ENCODE measurements around the gene CILP2. TPM values are rescaled to one million over a fixed set of nuclear protein-coding genes. Genes with fewer than 3 reads are reported as not detected.

Gene CILP2
- total and polyA plus RNA-seq, 7 experiments from 2014 or later: 0.27 to 0.69 (median 0.49) TPM; not detected in 1

DNA sequence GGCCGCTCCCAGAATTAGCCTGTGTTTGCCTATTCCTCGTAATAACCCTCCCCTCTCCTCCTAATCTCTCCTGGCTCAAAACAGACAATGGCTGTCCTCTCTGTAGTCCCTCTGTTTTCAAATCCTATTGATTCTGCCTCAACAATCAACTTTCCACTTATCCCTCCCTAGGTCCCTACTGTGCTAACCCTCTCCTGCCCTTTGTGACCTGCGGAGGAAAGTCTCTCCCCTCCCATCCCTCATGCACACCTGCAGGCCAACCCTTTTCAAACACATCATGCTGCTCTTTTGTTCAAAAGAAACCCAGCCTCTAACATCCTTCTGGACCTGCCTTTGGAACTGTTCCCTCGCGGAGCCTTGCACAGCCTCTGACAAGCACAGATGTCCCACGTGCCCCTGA, 37.3 kb downstream of the CILP2 start:
- CTCF ChIA-PET: no interaction called here
- H3K4me3 ChIP-seq (ENCODE audit: low read length): no peak overlapping the region
- H3K9me3 Mint-ChIP-seq: peaks cover 0 to 1% (median 0%) of the 10 kb centered on the region in 11 donors
- H3K36me3 ChIP-seq (ENCODE audit: control insufficient read depth in 2 of 3, insufficient read depth in 3 of 3, low read length in 3 of 3): peaks cover 0 to 6% (median 3%) of the 10 kb centered on the region in 3 experiments
- H3K36me3 Mint-ChIP-seq: peaks cover 0 to 19% (median 4%) of the 10 kb centered on the region in 5 donors
- no peak overlapping the region for H3K27ac ChIP-seq (ENCODE audit: low read depth, low read length)
- intact Hi-C loops (cut with micrococcal nuclease): no loop called here
- ATAC-seq: no peak
- no peaks in the 10 kb centered on the region for H3K27me3 Mint-ChIP-seq
- no peak for DNase-seq
- POLR2A ChIA-PET: no interaction called here
- no peaks in the 10 kb centered on the region for H3K4me1 ChIP-seq (ENCODE audit: control insufficient read depth in 2 of 2, insufficient read depth in 2 of 2, low read length in 2 of 2)
- H3K4me3 Mint-ChIP-seq: no peak overlapping the region
- H3K9me3 ChIP-seq (ENCODE audit: control insufficient read depth in 2 of 3, low read length in 3 of 3): no peaks in the 10 kb centered on the region
- H3K27ac Mint-ChIP-seq: peak overlapping the region in 4 of 9 donors; percentile 20 to 55 (median 28)
- H3K4me1 Mint-ChIP-seq: peaks cover 2 to 17% (median 8%) of the 10 kb centered on the region in 7 donors
- H3K27me3 ChIP-seq (ENCODE audit: control insufficient read depth in 2 of 2, insufficient read depth in 2 of 2, low read length in 2 of 2): no peaks in the 10 kb centered on the region

DNA sequence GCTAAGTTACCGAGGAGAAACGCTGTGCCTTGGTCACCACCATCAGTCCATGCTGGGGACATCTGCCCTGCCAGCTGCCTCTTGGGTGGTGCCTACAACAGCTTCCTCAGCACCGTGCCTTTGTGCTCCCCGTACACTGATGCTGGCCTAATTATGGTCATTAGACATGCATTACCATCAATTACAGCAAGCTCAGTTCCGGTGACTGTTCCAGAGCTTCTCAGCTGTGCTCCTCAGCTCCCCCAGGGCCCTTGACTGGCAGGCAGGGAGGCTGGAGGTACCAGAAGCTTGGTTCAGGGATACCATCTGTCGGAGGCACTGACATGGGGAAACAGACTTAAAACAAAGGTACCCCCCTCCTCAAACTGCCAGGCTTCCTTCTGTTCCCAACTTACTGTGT, 40.2 kb downstream of the CILP2 start:
- peaks cover 0 to 21% (median 0%) of the 10 kb centered on the region in 5 donors for H3K36me3 Mint-ChIP-seq
- intact Hi-C loops (cut with micrococcal nuclease): no loop called here
- ATAC-seq: no peak
- Histone ChIP-seq H3K9me3 (ENCODE audit: control insufficient read depth in 2 of 3, low read length in 3 of 3) (no peaks in the 10 kb centered on the region), H3K4me1 (ENCODE audit: control insufficient read depth in 2 of 2, insufficient read depth in 2 of 2, low read length in 2 of 2) (no peaks in the 10 kb centered on the region), H3K27me3 (ENCODE audit: control insufficient read depth in 2 of 2, insufficient read depth in 2 of 2, low read length in 2 of 2) (no peaks in the 10 kb centered on the region), H3K27ac (ENCODE audit: low read depth, low read length) (no peak overlapping the region), H3K4me3 (ENCODE audit: low read length) (no peak overlapping the region), H3K36me3 (ENCODE audit: control insufficient read depth in 2 of 3, insufficient read depth in 3 of 3, low read length in 3 of 3) (no peaks in the 10 kb centered on the region)
- POLR2A ChIA-PET: interaction anchor here (0.7 to 1.4 kb wide), 3 partner anchors 10 to 88 kb away, joined by 3 to 5 read pairs (median 3); no protein-coding TSS in a partner anchor
- H3K4me3 Mint-ChIP-seq: no peak overlapping the region
- peaks cover 7 to 36% (median 24%) of the 10 kb centered on the region in 7 donors for H3K4me1 Mint-ChIP-seq
- no peaks in the 10 kb centered on the region for H3K27me3 Mint-ChIP-seq
- no peak overlapping the region for H3K27ac Mint-ChIP-seq
- H3K9me3 Mint-ChIP-seq: peaks cover 0 to 1% (median 0%) of the 10 kb centered on the region in 11 donors
- CTCF ChIA-PET: no interaction called here
- DNase-seq: no peak

DNA sequence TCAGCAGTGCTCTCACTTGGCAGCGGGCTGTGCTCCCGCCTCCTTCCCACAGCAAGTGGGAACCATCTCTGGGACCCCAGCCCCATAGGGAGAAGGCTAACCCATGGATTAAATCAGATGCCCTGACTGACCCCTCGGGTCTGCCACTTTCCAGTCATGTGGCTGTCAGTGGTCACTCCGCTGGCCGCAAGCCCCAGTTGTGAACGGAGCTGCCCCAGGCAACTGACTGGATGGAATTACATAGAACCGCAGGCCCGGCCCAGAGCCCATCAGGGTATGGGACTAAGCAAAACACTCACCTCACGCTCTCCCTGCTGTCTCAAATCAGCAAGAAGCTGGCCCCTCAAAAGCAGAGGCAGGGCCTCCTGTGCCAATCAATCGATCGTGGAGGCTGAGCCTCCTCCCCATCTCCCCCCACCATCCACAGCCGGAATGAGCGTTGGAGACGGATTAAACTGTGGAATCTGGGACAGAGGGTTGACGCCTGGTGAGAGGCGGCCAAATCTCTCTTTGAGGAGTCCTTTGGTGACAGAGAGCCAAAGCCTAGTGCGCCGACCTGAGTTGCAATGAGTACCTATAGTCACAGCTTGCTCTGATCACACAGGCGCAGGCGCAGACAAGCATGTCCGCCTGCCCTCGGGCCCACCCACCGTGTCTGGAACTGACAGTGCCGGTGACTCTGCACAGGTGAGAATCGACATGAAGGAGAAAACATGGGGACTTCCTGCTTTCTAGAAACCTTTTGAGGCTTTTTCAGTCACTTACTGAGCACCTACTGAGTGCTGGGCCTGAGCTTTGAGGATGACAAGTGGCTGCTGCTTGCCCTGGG, 41.7 kb downstream of the CILP2 start:
- H3K4me3 ChIP-seq (ENCODE audit: low read length): no peak overlapping the region
- no peaks in the 10 kb centered on the region for H3K36me3 ChIP-seq (ENCODE audit: control insufficient read depth in 2 of 3, insufficient read depth in 3 of 3, low read length in 3 of 3)
- no peaks in the 10 kb centered on the region for H3K27me3 Mint-ChIP-seq
- peak overlapping the region in 3 of 9 donors; percentile 2 to 42 (median 21) for H3K27ac Mint-ChIP-seq
- H3K4me1 ChIP-seq (ENCODE audit: control insufficient read depth in 2 of 2, insufficient read depth in 2 of 2, low read length in 2 of 2): no peaks in the 10 kb centered on the region
- H3K9me3 ChIP-seq (ENCODE audit: control insufficient read depth in 2 of 3, low read length in 3 of 3): no peaks in the 10 kb centered on the region
- peaks cover 9 to 33% (median 24%) of the 10 kb centered on the region in 7 donors for H3K4me1 Mint-ChIP-seq
- no peaks in the 10 kb centered on the region for H3K27me3 ChIP-seq (ENCODE audit: control insufficient read depth in 2 of 2, insufficient read depth in 2 of 2, low read length in 2 of 2)
- DNase-seq: no peak
- intact Hi-C loops (cut with micrococcal nuclease): no loop called here
- CTCF ChIA-PET: no interaction called here
- ATAC-seq: no peak
- H3K36me3 Mint-ChIP-seq: peaks cover 0 to 21% (median 0%) of the 10 kb centered on the region in 5 donors
- H3K4me3 Mint-ChIP-seq: no peak overlapping the region
- H3K9me3 Mint-ChIP-seq: peaks cover 0 to 1% (median 0%) of the 10 kb centered on the region in 11 donors
- no peak overlapping the region for H3K27ac ChIP-seq (ENCODE audit: low read depth, low read length)
- POLR2A ChIA-PET: interaction anchor here (1.0 to 1.3 kb wide), 3 partner anchors 10 to 36 kb away, joined by 3 to 9 read pairs (median 3); no protein-coding TSS in a partner anchor

DNA sequence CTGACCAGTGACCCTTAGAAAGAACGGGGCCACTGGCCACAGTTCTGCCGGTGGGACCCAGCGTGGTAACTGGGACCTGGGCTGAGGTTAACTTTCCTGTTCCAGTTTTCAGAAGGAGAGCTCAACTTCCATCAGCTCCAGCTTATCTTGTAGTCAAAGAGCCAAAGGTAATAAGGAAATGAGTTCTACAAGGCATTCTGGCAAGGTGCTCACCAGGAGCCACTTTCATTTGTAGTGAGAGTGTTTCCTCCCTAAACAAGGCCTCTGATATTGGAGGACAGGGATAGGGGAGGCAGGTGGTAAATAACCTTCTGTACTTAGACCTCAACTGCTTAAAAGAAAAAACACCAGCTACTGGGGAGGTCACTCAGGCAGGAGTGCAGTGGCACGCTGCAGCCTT, 42.4 kb downstream of the CILP2 start:
- no peak overlapping the region for H3K4me3 ChIP-seq (ENCODE audit: low read length)
- Mint-ChIP-seq H3K27me3 (no peaks in the 10 kb centered on the region), H3K27ac (peak overlapping the region in 4 of 9 donors; percentile 21 to 64 (median 40)), H3K4me3 (no peak overlapping the region), H3K9me3 (no peaks in the 10 kb centered on the region), H3K4me1 (peaks cover 9 to 33% (median 25%) of the 10 kb centered on the region in 7 donors), H3K36me3 (peaks cover 0 to 22% (median 2%) of the 10 kb centered on the region in 5 donors)
- no peaks in the 10 kb centered on the region for H3K36me3 ChIP-seq (ENCODE audit: control insufficient read depth in 2 of 3, insufficient read depth in 3 of 3, low read length in 3 of 3)
- POLR2A ChIA-PET: interaction anchor here (0.7 to 1.3 kb wide), 4 partner anchors 9 to 38 kb away, joined by 3 to 9 read pairs (median 3); no protein-coding TSS in a partner anchor
- DNase-seq: no peak
- H3K27ac ChIP-seq (ENCODE audit: low read depth, low read length): no peak overlapping the region
- ATAC-seq: no peak
- H3K4me1 ChIP-seq (ENCODE audit: control insufficient read depth in 2 of 2, insufficient read depth in 2 of 2, low read length in 2 of 2): no peaks in the 10 kb centered on the region
- CTCF ChIA-PET: no interaction called here
- no peaks in the 10 kb centered on the region for H3K27me3 ChIP-seq (ENCODE audit: control insufficient read depth in 2 of 2, insufficient read depth in 2 of 2, low read length in 2 of 2)
- intact Hi-C loops (cut with micrococcal nuclease): no loop called here
- H3K9me3 ChIP-seq (ENCODE audit: control insufficient read depth in 2 of 3, low read length in 3 of 3): no peaks in the 10 kb centered on the region

DNA sequence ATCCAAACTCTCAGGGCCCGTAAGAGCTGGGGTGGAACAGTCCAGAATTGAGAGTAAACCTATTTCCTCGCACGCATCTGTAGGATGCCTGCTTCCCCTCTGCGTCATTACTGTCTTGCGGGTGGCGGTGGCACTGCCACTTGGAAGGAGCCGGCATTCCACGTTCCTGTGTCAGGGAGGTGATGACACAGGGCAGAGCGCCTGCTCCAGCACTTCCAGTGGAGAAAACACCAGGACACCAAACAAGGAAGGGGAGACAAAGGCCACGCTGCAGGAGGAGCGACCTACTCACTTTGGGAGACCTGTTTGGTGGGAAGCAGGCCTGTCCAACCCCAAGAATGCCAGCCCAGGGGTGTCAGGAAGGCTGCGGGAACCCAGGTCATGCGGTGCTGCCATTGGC, 43.3 kb downstream of the CILP2 start:
- ChIA-PET POLR2A (interaction anchor here (1.2 kb wide), 1 partner anchor 46 kb away, joined by 3 read pairs; no protein-coding TSS in a partner anchor), CTCF (no interaction called here)
- Mint-ChIP-seq H3K9me3 (no peaks in the 10 kb centered on the region), H3K4me3 (no peak overlapping the region), H3K36me3 (peaks cover 0 to 21% (median 6%) of the 10 kb centered on the region in 5 donors), H3K4me1 (peaks cover 9 to 39% (median 27%) of the 10 kb centered on the region in 7 donors), H3K27me3 (no peaks in the 10 kb centered on the region), H3K27ac (peak overlapping the region in 6 of 9 donors; percentile 1 to 80 (median 31))
- Histone ChIP-seq H3K27ac (ENCODE audit: low read depth, low read length) (no peak overlapping the region), H3K27me3 (ENCODE audit: control insufficient read depth in 2 of 2, insufficient read depth in 2 of 2, low read length in 2 of 2) (no peaks in the 10 kb centered on the region), H3K4me3 (ENCODE audit: low read length) (no peak overlapping the region), H3K36me3 (ENCODE audit: control insufficient read depth in 2 of 3, insufficient read depth in 3 of 3, low read length in 3 of 3) (no peaks in the 10 kb centered on the region), H3K4me1 (ENCODE audit: control insufficient read depth in 2 of 2, insufficient read depth in 2 of 2, low read length in 2 of 2) (no peaks in the 10 kb centered on the region), H3K9me3 (ENCODE audit: control insufficient read depth in 2 of 3, low read length in 3 of 3) (no peaks in the 10 kb centered on the region)
- ATAC-seq (no peak), DNase-seq (no peak)
- intact Hi-C loops (cut with micrococcal nuclease): no loop called here

DNA sequence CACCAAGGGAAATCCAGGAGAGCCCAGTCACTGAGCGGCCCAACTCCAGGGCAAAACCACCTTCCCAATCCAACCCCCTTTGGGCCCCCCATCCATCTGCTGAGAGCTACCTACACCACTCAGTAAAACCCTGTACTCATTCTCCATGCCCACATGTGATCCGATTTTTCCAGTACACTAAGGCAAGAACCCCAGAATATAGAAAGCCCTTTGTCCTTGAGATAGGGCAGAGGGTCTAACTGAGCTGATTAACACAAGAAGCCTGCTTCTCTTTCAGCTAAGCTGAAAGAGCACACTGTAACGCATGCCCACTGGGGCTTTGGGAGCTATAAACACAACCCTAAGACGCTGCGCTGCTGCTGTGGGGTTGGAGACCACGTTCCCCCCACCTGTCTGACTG, 44.4 kb downstream of the CILP2 start:
- Mint-ChIP-seq H3K27me3 (no peaks in the 10 kb centered on the region), H3K27ac (peak overlapping the region in 2 of 9 donors; percentile 38 to 68), H3K36me3 (peaks cover 0 to 21% (median 6%) of the 10 kb centered on the region in 5 donors), H3K4me1 (peaks cover 9 to 42% (median 27%) of the 10 kb centered on the region in 7 donors), H3K4me3 (no peak overlapping the region), H3K9me3 (no peaks in the 10 kb centered on the region)
- ATAC-seq (no peak), DNase-seq (no peak)
- ChIA-PET POLR2A (interaction anchor here (0.7 to 1.3 kb wide), 7 partner anchors 10 to 173 kb away, joined by 3 to 5 read pairs (median 3); no protein-coding TSS in a partner anchor), CTCF (interaction anchor here (0.6 to 1.7 kb wide), 3 partner anchors 29 to 249 kb away, joined by 3 to 5 read pairs (median 3); no protein-coding TSS in a partner anchor)
- Histone ChIP-seq H3K4me1 (ENCODE audit: control insufficient read depth in 2 of 2, insufficient read depth in 2 of 2, low read length in 2 of 2) (no peaks in the 10 kb centered on the region), H3K4me3 (ENCODE audit: low read length) (no peak overlapping the region), H3K27me3 (ENCODE audit: control insufficient read depth in 2 of 2, insufficient read depth in 2 of 2, low read length in 2 of 2) (no peaks in the 10 kb centered on the region), H3K27ac (ENCODE audit: low read depth, low read length) (no peak overlapping the region), H3K36me3 (ENCODE audit: control insufficient read depth in 2 of 3, insufficient read depth in 3 of 3, low read length in 3 of 3) (no peaks in the 10 kb centered on the region), H3K9me3 (ENCODE audit: control insufficient read depth in 2 of 3, low read length in 3 of 3) (no peaks in the 10 kb centered on the region)
- intact Hi-C loops (cut with micrococcal nuclease): no loop called here

Measured in naive thymus-derived CD4-positive, alpha-beta T cell (primary cell).